Activated CD4-positive, alpha-beta T cell treated with anti-CD3 and anti-CD28 coated beads, Interleukin-2, Interleukin-6, amounts not matched to agents 100 ng/mL and 50 ng/mL, durations not matched to agents 16 hours and 8 hours (primary cell): ENCODE measurements around the gene CAPN10.
"Not testable (repeated sequence)": the region's sequence is repeated elsewhere in the genome, so short reads cannot be mapped to it uniquely, and the experiment has no call there.

ENCODE experiments used
- DNase-seq: peaks from one replicate; pipeline ENCODE4 v3.0.0-alpha.2; 2020

The CAPN10 gene

GRCh38 chr2:240604291-240604938, 17.9 kb downstream of the CAPN10 start:
- peak; percentile 10 for DNase-seq

GRCh38 chr2:240604939-240605716, 18.6 kb downstream of the CAPN10 start:
- no peak for DNase-seq

DNA sequence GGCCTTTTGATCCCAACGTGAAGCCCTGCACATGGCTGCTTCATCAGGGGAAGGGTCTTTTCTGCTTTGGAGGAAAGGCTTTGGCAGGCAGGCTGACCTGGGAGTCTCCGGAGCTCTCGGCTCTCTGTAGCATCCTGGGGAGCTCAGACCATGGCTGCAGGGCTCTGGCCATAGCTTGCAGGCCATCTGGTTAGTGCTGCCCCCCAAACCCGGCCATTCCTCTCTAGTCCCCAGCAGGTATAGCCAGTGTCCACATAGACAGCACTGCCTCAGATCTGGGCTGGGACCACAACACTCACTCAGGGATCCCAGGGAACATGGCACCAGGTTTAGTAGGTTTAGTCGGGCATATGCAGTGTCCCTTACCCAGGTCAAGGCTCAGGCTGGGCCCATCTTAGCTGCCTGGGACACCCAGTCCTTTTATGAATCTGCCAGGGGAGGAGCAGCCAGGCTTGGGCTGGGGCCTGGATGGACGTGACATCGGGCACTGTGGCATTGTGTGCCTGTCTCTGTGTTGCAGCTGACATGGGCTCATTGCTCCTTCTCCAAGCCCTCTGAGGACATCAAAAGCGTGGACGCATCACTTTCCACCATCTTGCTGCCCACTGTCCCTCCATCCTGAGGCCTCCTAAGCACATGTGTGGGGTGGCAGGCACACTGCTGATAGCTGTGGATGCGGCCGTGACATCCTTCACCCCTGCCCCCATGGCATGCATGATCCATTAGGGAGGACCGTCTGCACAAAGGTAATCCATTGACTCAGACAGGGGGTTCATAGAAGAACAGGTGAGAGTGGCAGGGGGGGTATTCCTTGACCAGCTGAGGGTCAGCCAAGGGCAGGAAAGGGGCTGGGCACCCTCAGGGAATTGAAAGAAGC, 19.6 kb downstream of the CAPN10 start:
- no peak for DNase-seq

DNA sequence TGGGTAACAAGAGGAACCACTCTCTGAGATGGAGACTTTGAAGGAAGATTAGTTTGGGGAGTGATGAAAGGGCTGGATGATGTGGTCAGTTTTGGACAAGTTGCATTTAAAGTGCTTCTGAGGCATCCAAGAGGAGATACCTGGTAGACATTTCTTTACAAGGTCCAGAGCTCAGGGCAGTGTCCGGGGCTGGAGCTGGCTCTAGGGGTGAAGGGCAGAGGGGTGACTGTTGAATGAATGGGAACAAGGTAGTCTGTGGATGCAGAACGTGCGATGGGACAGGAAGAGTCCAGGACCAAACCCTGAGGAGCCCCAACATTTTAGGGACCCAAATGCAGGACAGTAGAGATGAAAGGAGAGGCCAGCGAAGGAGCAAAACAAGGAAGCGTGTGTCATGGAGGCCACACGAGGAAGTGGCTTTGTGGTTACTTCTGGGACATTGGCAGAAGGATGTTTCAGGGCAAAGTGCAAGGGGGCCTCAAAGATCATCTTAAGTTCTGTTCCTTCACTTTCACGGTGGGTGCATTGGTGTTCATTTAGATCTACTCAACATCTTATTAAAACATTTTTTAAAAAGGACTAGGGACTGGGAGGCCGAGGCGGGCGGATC, 25.2 kb downstream of the CAPN10 start:
- peak; percentile 43 for DNase-seq

DNA sequence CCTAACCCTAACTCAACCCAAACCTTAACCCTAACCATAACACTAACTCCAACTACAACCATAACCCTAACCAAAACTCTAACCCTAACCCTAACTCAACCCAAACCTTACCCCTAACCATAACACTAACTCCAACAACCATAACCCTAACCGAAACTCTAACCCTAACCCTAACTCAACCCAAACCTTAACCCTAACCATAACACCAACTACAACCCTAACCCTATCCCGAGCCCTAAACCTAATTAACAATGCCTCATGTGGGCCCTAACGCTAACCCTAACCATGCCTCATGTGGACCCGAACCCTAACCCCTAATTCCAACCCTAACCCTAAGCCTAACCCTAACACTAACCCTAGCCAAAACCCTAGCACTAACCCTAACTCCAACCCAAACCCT, 27.2 kb downstream of the CAPN10 start:
- DNase-seq: no peak

DNA sequence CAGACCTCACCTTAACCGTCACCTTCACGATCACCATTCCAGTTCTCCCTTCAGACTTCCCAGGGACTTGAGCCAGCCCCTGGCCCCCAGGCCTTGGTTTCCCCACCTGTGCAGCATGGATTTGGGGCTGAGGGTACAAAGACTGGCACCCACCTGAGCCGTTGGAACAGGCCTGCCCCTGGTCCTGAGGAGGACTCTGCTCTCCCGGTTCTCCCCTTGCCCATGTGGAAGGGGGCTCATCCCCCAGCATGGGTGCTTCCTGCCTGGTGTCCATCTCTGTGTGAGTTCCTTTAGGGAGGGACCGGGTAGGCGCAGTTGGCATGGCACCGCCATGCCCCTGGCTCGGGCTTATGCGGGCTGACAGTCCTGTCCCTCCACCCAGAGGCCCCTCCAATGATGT, 27.9 kb downstream of the CAPN10 start:
- DNase-seq: no peak

DNA sequence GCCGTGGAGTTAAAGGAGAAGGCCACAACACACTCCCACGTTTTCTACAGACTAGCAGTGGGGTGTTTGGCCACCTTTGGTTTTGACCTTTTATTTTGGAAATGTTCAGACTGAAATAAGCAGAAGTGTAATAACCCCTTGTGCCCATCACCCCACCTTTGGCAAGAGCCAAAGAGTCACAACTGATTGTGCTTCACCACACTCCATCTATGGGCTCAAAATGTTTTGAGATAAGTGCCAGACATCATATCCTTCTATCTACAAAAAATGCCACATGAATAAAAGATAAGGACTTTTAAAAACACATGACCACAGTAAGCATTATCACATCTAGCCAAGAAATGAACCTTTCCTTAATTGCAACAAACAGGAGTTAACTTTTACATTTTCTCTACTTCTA, 28.9 kb downstream of the CAPN10 start:
- DNase-seq: no peak

DNA sequence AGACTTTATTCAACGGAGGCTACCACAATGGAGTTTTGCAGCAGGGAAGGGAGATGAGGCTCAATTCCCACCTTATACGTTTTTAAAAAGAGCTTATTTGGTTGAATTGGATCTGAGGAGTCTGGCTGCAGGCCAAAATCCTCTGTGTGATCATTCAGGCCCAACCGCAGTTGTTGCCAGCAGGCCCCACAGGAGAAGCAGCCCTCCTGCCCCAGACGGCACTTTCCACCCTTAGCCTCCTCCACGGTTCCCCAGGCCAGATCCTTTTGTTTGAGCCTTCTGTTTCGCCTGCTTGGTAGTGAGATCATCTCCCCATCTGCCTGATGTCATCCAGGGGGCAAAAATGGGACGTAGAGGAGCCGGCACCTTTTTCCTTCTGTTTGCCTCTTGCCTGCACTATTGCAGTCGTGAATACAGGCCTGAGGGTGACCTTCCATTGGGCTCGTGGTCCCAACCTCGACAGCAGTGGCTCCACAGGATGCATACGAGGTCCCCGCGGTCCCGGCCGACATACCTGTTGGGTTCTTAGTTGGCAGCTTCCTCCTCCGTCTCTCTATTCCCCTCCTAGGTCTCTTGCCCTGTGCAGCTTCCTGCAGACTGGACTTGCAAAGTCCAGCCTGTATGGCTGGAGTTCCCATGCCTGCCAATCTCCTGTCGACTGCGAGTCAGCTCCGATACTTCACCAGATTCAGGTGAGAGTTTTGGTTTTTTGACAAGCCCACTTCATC, 29.4 kb downstream of the CAPN10 start:
- DNase-seq: no peak

GRCh38 chr2:240616860-240617666, 30.5 kb downstream of the CAPN10 start:
- not testable (repeated sequence) for DNase-seq

DNA sequence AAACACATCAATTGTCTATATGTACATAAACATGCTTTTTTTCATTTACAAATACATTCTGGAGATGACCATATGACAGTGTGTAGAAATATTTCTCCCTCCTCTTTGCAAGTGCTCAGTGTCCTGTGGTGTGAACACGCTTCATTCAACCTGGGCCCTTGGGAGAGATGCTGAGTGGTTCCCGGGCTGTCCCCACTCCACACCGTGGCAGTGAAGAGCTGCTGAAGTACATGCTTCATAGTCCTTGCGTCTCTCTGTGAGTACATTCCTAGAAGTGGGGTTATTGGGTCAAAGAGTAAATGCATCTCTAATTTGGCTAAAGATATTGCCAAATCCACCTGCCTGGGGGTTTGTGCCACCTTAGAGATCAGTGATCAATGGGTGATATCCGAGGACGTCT, 32.2 kb downstream of the CAPN10 start:
- DNase-seq: no peak

- DNase-seq: no peak
These were observed 33.1 kb downstream of the CAPN10 start for GRCh38 chr2:240619506-240620148.

- no peak for DNase-seq
These were observed 33.7 kb downstream of the CAPN10 start for GRCh38 chr2:240620149-240620731.

DNA sequence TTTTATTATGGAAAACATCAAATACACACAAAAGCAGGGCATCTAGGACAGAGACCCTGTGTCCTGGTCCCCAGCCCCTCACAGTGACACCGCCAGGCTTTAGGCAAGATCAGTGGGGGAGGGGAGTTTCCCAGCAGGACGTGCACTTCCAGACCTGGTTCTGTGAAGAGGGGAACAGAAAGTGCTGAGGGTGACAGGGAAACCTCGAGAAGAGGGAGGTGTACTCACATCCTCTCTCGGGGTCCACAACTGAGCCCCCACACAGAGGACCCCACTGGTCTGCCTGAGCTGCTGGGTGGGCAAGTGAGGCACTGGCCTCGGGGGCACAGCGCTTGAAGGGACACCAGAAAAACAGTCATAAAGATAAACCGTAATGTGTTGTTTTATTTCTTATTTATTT, 34.3 kb downstream of the CAPN10 start:
- DNase-seq: no peak

- no peak for DNase-seq
These were observed 35.5 kb downstream of the CAPN10 start for GRCh38 chr2:240622060-240622411.

DNA sequence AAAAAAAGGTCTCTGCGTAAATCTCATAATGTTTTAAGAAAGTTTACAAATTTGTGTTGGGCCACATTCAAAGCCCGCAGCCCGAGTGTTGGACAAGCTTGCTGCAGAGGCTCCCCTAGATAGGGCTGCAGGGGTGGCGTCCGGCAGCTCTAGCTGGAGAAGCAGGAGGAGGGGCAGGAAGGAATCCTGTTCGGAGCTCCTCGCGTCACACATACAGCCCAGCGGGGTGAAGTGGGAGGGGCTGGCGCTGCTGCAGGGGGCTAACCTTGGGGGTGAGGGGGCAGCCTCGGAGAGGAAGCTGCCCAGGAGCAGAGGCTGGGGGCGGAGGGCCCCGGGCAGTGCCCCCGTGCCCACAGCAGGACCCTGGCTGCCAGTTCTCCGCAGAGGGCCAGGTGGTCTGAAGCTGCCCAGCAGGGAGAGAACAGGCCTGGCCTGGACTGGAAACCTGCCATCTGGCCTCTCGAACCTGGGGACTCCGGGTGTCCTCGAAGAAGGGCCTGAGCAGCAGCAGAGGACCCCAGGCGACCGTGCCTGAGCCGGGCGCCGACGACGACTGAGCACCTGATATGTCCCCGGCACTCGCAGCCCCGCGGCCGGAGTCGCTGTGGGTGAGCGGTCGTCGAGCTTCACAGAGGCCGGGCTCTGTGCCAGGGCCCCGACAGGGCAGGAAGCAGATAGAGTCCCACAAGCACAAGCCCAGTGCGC, 36.1 kb downstream of the CAPN10 start:
- DNase-seq: peak; percentile 37

- DNase-seq: no peak
These were observed 37.0 kb downstream of the CAPN10 start for GRCh38 chr2:240623531-240624010.

DNA sequence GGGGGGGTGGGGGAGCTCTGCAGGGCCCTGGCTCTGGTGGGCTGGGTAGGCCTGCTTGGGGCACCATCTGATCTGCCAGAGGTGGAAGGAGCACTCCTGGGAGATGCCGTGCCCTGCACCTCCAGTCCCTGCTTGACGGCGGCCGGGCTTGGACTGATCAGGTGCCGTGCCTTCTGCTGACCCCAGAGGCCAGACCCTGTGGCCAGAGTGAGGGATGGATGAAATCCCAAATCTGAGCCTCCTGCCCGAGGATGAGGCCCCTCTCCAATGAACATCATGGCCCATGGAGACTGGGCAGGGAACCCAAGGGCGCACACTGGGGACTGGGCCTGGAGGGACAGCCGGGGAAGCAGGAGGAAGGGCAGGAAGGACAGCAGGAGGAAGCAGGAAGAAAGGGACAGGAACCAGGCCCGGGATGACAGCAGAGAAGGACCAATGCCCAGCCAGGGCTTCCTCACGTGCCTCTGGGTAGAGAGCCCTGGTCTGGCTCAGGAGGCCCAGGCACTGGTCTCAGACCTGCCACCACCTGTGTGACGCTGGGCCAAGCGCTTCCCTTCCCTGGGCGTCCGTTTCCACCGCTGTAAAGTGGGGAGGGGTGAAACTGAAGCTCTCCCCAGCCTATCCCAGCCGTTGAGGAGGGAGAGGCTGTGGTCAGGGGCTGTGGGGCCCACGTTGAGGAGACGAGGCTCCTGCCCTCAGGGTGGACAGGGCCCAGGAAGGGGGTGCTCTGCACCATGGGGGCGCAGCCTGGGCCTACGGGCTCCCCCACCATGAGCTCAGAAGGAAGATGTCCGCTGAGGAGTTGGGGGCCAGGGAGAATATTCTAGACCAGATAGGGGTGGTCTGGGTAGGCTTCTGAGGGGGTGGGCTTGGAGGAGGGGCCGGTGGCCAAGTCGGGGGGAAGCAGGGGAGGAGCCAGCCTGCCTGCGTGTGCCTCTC, 37.7 kb downstream of the CAPN10 start:
- DNase-seq: no peak

- DNase-seq: peak; percentile 91
These were observed 38.6 kb downstream of the CAPN10 start, which contains the start of gene GPR35 for GRCh38 chr2:240624950-240625621. Gene GPR35 (plus strand): TSS chr2:240625480. CDS start chr2:240629953, 4,473 bp downstream.
